NCI-H1092 treated with DMSO at 0.1 percent for 48 hours (cell line): ENCODE data around the gene ANKMY2.
"Not testable (repeated sequence)": the region's sequence is repeated elsewhere in the genome, so short reads cannot be mapped to it uniquely, and the experiment has no call there.

Experiments used
- DNase-seq: peaks from one replicate; lab custom pipeline; 2025; lab: John Stamatoyannopoulos, UW

ANKMY2 gene

GRCh38 chr7:16645593-16646471 is at the start of gene ANKMY2, which contains the start of gene BZW2:
Gene ANKMY2, minus strand, starts transcription at chr7:16645754. Its CDS starts 181 bp downstream, at chr7:16645573.
Gene BZW2, plus strand, starts transcription at chr7:16646181. Its CDS starts 19,263 bp downstream, at chr7:16665444.
- peak; percentile 98 for DNase-seq

DNA sequence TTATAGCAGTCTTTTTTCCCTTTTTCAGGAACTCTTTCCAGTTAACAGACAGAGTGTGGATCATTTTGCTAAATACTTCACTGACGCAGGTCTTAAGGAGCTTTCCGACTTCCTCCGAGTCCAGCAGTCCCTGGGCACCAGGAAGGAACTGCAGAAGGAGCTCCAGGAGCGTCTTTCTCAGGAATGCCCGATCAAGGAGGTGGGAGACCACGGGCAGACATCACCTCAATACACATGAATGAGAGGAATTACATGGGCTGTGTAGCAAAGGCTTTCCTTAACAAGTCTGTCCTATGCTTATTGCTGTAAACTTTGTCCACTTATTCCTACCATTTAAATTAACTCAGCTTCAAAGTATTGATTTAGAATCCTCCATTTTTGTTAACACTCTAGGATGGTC is 49.3 kb upstream of the ANKMY2 start:
- no peak for DNase-seq

DNA sequence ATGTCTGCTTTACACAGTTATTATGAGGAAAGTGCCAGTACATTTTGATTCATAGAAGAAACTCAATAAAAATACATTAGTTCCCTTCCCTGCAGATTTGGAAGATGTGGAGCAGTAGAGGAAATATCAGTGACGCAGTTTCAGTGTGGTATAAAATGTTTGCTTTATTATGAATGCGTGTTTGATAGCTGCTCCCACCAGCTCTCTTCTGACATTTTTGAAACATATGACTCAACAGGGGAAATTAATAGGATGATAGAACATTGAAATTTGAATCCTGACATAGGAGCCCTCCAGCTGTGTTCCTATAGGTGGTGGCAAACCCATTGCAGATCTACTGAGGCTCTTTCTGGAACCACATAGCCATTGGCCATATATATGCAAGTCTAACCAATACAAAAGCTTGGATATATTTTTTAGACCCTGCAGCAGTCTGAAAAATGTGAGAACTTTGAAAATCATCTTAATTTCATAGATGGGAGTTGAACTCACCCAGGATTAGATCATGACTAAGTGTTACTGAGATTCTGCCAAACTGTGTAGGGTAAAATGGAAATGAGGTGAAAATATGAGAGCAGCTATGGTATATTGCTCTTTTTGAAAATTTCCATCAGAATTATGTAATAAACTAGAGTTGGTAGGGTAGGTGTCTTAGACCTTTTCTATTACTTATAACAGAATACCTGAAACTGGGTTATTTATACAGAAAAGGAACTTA is 48.2 kb upstream of the ANKMY2 start:
- DNase-seq: no peak

DNA sequence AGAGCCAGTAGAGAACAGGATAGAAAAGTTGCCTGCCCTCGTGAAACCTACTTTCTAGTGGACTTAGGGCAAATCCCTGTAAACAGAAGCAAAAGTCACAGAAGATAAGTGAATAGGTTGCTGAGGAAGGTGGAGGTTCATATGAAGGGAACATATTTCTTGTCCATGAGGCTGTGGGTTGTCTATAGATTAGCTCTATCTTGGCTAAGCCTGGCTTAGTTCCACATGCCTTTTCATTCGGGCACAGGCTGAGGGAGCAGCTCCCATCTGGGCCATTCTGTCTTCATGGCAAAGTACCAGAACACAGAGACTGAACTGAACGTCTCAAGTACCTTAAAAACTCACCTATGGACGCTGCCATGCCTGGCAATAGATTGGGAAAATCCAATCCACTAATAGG is 45.7 kb upstream of the ANKMY2 start:
- DNase-seq: no peak

GRCh38 chr7:16688249-16688648 is 42.7 kb upstream of the ANKMY2 start:
- no peak for DNase-seq

GRCh38 chr7:16685535-16685934 is 40.0 kb upstream of the ANKMY2 start:
- DNase-seq: no peak

GRCh38 chr7:16684935-16685334 is 39.4 kb upstream of the ANKMY2 start:
- no peak for DNase-seq

GRCh38 chr7:16678645-16679566 is 33.4 kb upstream of the ANKMY2 start:
- DNase-seq: not testable (repeated sequence)

- no peak for DNase-seq
Measured at GRCh38 chr7:16677978-16678494, 32.5 kb upstream of the ANKMY2 start.

- no peak for DNase-seq
Measured at GRCh38 chr7:16675277-16675676, 29.7 kb upstream of the ANKMY2 start.

- no peak for DNase-seq
Measured at GRCh38 chr7:16671811-16672210, 26.3 kb upstream of the ANKMY2 start.

GRCh38 chr7:16670731-16671344 is 25.3 kb upstream of the ANKMY2 start:
- DNase-seq: no peak

- DNase-seq: no peak
Measured at GRCh38 chr7:16670021-16670420, 24.5 kb upstream of the ANKMY2 start.

GRCh38 chr7:16669581-16669980 is 24.0 kb upstream of the ANKMY2 start:
- DNase-seq: no peak

DNA sequence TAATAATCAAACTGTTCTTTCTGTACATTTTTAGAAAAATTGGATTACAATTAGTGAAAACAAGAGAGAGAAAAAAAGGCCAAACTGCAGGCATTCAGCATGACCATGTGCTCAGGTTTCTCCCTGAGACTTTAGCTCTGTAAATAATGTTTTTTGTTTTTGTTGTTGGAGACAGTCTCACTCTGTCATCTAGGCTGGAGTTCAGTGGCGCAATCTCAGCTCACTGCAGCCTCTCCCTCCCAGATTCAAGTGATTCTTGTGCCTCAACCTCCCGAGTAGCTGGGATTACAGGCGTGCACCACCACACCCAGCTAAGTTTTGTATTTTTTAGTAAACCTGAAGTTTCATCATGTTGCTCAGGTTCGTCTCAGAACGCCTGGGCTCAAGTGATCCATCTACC is 23.4 kb upstream of the ANKMY2 start:
- no peak for DNase-seq

- no peak for DNase-seq
Measured at GRCh38 chr7:16668049-16668858, 22.7 kb upstream of the ANKMY2 start.

DNA sequence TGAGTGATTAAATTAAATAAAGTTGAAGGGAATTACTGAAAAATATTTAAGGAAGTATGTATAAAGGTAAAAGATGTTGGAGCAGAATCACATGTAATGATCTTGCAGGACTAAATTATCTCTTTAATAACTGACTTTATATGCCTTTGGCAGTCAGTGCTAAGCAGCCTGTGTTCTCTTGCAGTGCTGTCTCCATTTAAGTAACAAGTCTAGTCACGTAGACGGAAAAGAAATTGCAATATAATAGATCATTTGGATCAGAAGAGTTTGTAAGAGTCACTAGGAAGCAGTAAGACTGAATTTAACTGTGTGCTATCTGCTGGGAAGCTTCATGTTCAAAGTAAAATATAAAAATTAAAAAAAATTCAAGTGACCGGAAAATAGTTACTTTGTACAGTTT is 21.8 kb upstream of the ANKMY2 start:
- no peak for DNase-seq

- DNase-seq: no peak
Measured at GRCh38 chr7:16661924-16662323, 16.4 kb upstream of the ANKMY2 start.

GRCh38 chr7:16660702-16661464 is 15.3 kb upstream of the ANKMY2 start:
- DNase-seq: no peak
